ENCODE results near the gene ZFP36L1. TPM values are rescaled to one million over a fixed set of nuclear protein-coding genes. Genes with fewer than 3 reads are reported as not detected.

Gene ZFP36L1
- total and polyA plus RNA-seq, 9 of the 15 experiments (the other 6 are each of a cell fraction or from before 2014, with no cell fraction given) = 1.3 to 26.6 (median 3.7) TPM

- in situ Hi-C loops (cut with MboI) = no loop called here
Observed at GRCh38 chr14:68800953-68801352, 8.1 kb upstream of the ZFP36L1 start.

More at GRCh38 chr14:68800953-68801352, 8.1 kb upstream of the ZFP36L1 start:
- no peaks in the 10 kb centered on the region for H3K9me1 ChIP-seq (ENCODE audit: control insufficient read depth, insufficient read depth, low read length)
- TF ChIP-seq, protein P1, sequence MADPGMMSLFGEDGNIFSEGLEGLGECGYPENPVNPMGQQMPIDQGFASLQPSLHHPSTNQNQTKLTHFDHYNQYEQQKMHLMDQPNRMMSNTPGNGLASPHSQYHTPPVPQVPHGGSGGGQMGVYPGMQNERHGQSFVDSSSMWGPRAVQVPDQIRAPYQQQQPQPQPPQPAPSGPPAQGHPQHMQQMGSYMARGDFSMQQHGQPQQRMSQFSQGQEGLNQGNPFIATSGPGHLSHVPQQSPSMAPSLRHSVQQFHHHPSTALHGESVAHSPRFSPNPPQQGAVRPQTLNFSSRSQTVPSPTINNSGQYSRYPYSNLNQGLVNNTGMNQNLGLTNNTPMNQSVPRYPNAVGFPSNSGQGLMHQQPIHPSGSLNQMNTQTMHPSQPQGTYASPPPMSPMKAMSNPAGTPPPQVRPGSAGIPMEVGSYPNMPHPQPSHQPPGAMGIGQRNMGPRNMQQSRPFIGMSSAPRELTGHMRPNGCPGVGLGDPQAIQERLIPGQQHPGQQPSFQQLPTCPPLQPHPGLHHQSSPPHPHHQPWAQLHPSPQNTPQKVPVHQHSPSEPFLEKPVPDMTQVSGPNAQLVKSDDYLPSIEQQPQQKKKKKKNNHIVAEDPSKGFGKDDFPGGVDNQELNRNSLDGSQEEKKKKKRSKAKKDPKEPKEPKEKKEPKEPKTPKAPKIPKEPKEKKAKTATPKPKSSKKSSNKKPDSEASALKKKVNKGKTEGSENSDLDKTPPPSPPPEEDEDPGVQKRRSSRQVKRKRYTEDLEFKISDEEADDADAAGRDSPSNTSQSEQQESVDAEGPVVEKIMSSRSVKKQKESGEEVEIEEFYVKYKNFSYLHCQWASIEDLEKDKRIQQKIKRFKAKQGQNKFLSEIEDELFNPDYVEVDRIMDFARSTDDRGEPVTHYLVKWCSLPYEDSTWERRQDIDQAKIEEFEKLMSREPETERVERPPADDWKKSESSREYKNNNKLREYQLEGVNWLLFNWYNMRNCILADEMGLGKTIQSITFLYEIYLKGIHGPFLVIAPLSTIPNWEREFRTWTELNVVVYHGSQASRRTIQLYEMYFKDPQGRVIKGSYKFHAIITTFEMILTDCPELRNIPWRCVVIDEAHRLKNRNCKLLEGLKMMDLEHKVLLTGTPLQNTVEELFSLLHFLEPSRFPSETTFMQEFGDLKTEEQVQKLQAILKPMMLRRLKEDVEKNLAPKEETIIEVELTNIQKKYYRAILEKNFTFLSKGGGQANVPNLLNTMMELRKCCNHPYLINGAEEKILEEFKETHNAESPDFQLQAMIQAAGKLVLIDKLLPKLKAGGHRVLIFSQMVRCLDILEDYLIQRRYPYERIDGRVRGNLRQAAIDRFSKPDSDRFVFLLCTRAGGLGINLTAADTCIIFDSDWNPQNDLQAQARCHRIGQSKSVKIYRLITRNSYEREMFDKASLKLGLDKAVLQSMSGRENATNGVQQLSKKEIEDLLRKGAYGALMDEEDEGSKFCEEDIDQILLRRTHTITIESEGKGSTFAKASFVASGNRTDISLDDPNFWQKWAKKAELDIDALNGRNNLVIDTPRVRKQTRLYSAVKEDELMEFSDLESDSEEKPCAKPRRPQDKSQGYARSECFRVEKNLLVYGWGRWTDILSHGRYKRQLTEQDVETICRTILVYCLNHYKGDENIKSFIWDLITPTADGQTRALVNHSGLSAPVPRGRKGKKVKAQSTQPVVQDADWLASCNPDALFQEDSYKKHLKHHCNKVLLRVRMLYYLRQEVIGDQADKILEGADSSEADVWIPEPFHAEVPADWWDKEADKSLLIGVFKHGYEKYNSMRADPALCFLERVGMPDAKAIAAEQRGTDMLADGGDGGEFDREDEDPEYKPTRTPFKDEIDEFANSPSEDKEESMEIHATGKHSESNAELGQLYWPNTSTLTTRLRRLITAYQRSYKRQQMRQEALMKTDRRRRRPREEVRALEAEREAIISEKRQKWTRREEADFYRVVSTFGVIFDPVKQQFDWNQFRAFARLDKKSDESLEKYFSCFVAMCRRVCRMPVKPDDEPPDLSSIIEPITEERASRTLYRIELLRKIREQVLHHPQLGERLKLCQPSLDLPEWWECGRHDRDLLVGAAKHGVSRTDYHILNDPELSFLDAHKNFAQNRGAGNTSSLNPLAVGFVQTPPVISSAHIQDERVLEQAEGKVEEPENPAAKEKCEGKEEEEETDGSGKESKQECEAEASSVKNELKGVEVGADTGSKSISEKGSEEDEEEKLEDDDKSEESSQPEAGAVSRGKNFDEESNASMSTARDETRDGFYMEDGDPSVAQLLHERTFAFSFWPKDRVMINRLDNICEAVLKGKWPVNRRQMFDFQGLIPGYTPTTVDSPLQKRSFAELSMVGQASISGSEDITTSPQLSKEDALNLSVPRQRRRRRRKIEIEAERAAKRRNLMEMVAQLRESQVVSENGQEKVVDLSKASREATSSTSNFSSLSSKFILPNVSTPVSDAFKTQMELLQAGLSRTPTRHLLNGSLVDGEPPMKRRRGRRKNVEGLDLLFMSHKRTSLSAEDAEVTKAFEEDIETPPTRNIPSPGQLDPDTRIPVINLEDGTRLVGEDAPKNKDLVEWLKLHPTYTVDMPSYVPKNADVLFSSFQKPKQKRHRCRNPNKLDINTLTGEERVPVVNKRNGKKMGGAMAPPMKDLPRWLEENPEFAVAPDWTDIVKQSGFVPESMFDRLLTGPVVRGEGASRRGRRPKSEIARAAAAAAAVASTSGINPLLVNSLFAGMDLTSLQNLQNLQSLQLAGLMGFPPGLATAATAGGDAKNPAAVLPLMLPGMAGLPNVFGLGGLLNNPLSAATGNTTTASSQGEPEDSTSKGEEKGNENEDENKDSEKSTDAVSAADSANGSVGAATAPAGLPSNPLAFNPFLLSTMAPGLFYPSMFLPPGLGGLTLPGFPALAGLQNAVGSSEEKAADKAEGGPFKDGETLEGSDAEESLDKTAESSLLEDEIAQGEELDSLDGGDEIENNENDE (IDR thresholded peaks at IDR 0.05; ENCODE audit: low read depth, low read length) = no peak
- TF ChIP-seq NCOA2 (IDR thresholded peaks at IDR 0.05; ENCODE audit: partially characterized antibody in 2 of 2) = no peak
- H3K27ac ChIP-seq (ENCODE audit: extremely low read depth, low read depth, low read length) = no peak overlapping the region
- ChIA-PET POLR2A (no interaction called here), CTCF (ENCODE audit: low intra/inter-chr PET ratio) (no interaction called here)
- peaks cover 3% of the 10 kb centered on the region; the same call in 1 of the 3 replicates for H3K79me2 ChIP-seq (ENCODE audit: control insufficient read depth, insufficient read depth, low read length)
- H2AFZ ChIP-seq (ENCODE audit: low read depth, low read length) = no peak overlapping the region
- H4K20me1 ChIP-seq (replicated peaks; ENCODE audit: control insufficient read depth, insufficient read depth, low read length) = no peaks in the 10 kb centered on the region
- H3K4me3 ChIP-seq = no peak overlapping the region
- no peak for FAIRE-seq
- no peak overlapping the region for H3K9ac ChIP-seq (ENCODE audit: insufficient read depth in 1 of 2, low read depth in 2 of 2, low read length in 2 of 2)
- ATAC-seq = no peak
- no peaks in the 10 kb centered on the region for H3K27me3 ChIP-seq (ENCODE audit: control insufficient read depth in 2 of 2, insufficient read depth in 2 of 2, low read length in 2 of 2)
- DNase-seq (ENCODE audit: extremely low read depth in 1 of 4, low spot score in 3 of 4) = no peak
- BruUV-seq (replicated peaks) = no TSS peak
- no peaks in the 10 kb centered on the region for H3K36me3 ChIP-seq (ENCODE audit: control insufficient read depth, insufficient read depth, low read length)
- no peak overlapping the region for H3K4me2 ChIP-seq (ENCODE audit: insufficient read depth, low read length)
- peaks cover 2% of the 10 kb centered on the region for H3K9me3 ChIP-seq (replicated peaks; ENCODE audit: control insufficient read depth, insufficient read depth, low read depth, low read length)
- intact Hi-C loops (cut with micrococcal nuclease) = no loop called here
- peaks cover 10 to 15% of the 10 kb centered on the region in 2 experiments; a peak in 4 of 5 replicates for H3K4me1 ChIP-seq (replicated peaks in 1 of 2; ENCODE audit: control insufficient read depth in 2 of 2, insufficient read depth in 2 of 2, low read length in 2 of 2)
